ENCODE results near the gene KCP.

Gene KCP

DNA sequence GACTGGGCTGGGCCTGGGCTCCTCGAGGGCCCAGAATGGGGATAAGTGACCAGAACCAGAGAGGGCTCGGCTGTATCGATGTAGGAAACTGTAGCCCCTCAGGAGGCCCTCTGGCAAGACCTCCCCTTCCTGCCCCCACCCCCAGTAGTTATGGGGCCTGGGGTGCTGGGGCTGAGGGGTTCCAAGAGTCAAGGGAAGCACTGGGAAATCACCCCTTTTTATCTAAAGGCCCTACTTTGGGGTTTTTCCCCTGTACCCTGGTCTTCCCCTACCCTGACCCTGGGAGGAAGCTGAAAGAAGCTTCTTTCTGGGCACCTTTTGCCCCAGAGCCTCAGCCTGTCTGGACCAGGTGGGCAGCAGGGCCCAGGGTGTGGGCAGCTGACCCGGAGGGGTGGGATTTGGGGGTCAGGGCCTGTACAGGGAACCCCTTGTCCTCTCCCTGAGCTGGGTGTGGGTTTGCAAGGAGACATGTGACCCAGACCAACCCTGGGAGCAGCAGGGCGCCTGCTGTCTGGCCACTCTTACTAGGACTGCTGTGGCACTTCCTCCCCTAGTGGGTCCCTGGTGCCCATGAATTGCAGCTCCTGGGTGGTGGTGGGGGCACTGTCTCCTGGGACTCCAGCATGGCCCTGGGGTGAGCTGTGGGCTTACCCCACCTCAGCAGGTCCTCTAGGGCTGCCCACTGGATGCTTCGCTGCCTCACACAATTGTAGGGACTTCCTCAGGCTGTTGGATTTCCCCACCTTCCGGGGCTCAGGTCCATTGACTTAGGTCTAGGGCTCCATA lies 28.8 kb upstream of the KCP start:
- no peak for DNase-seq (ENCODE audit: low read depth in 2 of 3, low spot score in 2 of 3)

DNA sequence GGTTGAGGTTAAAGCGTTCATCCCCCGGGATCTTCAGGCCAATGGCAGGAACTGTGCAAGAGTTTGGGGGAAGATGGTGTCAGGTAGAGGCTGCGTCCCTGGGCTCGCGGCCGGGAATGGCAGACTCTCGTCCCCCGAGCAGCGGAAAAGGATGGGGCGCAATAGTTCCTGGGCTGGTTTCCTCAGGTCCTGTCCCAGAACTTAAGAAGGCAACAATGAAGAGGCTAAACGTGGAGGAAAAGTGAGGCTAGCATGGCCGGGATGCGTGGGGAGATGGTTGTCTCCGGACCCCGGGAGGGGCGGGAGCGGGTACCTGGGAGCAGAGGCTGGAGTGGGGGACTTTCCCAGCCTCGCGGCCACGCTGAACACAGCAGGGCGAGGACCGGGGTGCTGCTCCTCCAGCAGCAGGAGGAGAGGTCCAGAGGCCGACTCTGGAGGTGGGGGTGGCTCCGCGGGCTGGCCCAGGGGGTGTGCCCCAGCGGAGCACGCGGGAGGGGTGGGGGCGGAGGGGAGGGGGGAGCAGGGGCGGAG lies 28.1 kb upstream of the KCP start:
- no peak for DNase-seq (ENCODE audit: low read depth in 2 of 3, low spot score in 2 of 3)

DNA sequence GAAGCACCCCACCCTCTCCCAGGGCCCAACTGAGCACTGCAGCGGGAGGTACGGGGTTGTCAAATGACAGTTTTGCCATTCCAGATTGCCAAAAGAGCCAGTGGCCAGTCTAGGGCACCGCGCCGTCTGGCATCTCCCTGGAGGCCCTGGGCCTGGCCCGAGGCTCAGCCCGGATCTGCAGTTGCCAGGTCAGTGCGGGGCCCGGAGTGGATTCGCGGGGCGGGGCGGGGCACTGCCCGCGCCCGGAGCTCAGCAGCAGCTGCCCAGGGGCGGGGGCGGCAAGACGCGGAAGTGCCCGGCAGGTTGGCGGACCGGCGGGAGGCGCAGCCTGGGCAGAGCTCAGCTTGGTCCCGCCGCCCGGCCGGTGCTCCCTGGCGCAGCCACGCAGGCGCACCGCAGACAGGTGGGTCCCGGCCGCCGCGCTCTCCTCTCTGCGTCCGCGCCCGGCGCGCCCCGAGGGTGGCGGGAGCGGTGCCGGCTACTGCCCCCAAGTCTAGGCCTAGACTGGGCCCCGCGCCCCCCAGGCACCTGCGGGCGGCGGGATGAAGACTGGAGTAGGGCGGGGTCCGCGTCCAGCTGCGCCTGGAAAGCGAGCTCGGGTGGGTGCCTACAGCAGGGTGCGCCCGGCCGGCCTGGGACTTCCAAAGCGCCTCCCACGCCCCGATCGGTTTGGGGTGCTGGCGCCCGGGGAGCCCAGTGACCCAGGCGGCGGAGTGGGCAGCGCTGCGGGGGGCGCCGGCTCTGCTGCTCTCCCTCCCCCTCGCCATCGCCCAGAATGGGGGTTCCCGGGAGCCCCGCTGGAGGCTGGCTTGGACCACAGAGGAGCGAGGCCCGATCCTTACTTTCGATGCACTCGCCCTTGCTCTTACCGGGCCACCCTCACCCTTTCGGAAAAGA lies 27.4 kb upstream of the KCP start, which contains the start of gene IRF5:
IRF5 (plus strand) TSS at position 281 of the 897 bp plus-strand sequence. CDS start 4,155 bp downstream, outside the sequence.
- no peak for DNase-seq (ENCODE audit: low read depth in 2 of 3, low spot score in 2 of 3)

DNA sequence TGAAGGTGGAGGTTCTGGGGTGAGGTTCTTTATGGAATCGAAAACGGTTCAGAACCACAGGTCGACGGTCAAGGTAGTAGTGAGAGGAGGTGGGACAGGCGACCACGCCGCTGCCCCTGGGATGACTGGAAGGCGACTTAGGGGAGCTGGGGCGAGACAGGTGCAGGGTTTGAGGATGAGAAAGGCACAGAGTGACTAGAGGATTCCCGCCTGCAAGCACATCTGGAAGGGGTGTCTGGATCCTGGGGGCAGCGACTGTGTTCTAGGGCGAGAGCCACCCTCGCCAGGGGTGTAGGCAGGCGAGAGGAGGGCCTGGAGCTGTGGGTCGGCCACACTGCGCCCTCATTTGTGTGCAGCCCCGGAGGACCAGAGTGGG lies 26.8 kb upstream of the KCP start:
- no peak for DNase-seq (ENCODE audit: low read depth in 2 of 3, low spot score in 2 of 3)

DNA sequence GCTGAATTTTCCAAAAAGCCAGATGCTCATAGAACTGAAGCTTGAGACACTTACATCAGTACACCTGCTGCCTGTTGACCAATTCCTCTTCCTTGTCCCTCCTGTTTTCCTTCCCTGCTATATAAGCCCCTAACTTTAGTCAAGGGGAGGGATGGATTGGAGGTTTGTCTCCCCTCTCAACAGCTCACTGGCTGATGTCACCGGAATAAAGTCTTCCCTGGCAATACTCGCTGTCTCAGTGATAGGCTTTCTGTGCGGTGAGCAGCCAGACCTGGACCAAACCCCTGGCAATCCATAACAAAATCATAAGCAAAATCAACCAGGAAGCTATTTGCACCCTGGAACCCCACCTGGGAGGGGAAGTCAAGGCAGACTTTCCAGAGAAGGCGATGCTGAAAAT lies 26.3 kb upstream of the KCP start:
- no peak for DNase-seq (ENCODE audit: low read depth in 2 of 3, low spot score in 2 of 3)

DNA sequence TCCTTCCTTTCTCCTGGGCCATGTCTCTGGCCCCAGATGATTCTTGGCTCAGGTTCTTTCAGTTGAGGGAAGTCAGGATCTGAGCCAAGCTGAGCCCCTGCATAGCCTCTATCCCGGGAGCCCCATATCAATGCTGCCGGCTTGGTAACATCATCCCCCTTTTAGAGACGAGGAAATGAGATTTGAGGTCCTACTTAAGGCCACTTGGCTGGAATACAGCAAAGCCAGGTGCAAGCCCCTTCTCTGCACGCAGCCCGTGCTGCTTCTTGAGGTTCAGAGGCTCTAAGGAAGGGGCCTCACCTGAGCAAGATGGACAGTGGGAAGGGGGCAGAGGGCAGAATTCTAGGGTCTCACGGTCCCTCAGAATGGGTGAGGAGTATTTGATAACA lies 24.8 kb upstream of the KCP start:
- no peak for DNase-seq (ENCODE audit: low read depth in 2 of 3, low spot score in 2 of 3)

DNA sequence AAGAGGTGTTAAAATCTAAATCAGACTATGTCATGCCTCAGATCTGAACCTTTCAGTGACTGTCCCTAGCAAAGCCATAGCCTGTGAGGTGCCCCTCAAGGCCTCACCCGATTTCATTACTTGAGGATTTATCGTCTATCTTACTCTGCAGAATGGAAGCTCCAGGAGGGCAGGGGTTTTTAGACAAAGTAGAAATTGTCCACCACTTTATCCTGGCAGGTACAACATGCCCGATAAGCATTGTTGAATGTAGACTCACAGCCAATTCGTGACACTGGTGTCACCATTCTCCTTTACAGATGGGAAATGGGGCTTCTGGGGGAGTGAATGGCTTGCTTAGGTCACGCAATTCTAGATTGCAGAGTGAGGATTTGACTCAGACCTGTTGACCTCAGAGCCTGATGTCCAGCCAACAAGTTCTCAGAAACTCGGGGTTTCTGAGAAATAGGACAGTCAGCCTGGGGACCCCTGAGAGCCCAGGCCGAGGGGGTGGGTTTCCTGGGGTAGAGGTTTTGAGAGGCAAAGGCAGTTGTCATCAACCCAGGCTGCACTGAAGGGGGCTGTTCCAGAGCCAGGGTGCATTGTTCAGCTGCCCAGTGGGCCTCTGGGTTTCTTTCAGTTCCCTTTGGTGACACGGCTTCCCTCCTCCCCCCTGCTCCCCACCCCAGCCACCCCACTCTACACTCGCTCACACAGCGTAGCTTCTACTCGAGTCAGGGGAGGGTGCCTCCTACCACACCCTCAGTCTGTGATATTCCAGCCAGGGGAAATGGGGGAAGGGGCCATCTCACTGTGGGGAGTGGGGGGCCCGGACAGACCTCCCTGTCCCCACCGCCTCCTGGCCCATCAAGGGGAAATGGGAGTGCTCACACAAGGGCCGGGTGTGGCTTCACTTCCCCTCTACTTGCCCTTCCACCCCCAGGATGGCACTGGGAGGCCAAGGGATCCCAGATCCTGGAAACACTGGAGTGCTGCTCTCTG lies 24.1 kb upstream of the KCP start:
- DNase-seq (ENCODE audit: low read depth in 2 of 3, low spot score in 2 of 3): no peak

DNA sequence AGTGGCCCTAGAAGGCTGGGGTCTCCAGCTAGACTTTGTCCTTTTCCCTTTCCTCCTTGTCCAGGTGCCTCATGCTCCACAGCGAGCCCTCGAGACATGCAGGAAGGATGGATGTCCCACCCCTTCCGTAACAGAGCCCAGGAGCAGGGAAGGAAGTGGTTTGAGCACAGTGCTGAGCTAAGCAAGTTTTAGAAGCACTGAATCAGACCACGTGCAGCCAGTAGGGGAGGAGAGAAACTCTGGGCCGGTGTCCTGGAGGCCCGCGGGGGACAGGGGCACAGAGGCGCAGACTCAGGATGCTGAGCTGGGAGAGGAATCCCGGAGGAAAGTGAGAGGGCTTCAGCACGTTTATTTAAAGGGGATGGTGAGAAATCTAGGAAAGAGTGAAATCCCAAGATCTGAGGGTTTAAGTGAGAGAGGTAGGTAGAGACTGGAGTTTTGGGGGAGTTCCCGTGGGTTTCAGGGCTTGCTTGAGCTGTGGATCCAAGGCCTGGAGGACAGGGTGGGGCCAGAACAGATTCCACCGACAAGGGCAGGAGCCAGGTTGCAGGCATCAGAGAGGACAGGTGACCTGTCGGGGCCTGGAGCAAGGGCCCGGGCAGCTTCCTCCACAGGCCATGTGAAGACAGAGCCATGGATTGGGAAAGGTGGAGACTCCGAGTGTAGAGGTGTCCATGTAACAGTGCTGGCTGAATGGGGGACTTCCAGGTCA lies 22.8 kb upstream of the KCP start:
- DNase-seq (ENCODE audit: low read depth in 2 of 3, low spot score in 2 of 3): no peak

DNA sequence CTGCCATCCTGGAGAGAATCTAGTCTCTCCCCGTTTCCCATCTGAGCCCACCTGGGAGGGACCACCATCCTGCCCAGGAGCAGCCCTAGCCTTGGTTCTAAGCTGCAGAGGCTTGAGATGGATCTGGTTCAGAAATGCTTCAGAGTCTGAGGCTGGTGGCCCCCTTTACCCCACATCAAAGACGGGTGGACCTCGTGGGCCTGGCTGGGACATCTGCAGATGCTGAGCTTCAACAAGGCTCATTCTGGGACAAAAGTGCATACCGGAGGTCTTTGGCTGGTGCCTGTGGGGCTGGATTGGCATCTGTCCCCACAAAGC lies 22.3 kb upstream of the KCP start:
- DNase-seq (ENCODE audit: low read depth in 2 of 3, low spot score in 2 of 3): no peak

DNA sequence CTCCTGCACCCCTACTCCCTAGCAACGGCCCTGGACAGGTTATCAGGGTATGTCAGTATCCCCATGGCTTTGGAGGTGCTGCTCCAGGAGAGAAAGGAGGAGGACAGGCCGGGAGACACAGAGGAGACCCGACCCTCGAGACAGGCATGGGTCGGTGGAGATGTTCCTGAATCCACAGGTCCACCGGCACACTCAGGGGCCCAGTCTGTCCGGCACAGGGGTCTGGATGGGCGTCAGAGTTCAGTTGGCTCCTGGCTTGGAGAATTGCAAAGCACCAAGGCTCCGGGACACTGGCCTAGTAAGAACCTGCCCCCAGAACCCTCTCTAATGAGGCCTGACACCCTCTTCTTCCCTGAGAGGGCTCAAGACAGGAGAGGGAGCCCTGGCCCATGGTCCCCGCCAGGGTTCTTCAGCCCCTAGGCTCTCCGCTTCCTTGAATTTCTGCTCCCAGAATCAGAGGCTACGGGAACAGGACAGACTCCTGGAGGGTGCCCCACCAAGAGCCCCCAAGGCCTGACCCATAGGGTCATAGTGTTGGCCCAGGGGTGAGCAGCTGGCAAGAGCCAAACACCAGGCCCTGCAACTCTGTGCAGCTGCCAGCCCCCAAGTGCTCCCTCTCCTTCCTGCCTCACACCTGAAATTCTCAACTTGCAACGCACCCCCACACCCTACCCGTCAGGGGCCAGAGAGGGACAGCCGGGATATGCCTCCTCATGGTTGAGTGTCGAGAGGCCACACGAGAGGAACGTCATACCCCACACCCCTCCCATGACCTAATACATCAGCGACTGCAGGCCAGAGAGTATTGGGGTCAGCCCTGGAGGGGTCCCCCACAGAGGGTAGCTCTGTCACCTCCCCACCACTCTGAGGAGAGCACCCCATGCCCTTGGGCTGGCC lies 21.7 kb upstream of the KCP start:
- DNase-seq (ENCODE audit: low read depth in 2 of 3, low spot score in 2 of 3): no peak

DNA sequence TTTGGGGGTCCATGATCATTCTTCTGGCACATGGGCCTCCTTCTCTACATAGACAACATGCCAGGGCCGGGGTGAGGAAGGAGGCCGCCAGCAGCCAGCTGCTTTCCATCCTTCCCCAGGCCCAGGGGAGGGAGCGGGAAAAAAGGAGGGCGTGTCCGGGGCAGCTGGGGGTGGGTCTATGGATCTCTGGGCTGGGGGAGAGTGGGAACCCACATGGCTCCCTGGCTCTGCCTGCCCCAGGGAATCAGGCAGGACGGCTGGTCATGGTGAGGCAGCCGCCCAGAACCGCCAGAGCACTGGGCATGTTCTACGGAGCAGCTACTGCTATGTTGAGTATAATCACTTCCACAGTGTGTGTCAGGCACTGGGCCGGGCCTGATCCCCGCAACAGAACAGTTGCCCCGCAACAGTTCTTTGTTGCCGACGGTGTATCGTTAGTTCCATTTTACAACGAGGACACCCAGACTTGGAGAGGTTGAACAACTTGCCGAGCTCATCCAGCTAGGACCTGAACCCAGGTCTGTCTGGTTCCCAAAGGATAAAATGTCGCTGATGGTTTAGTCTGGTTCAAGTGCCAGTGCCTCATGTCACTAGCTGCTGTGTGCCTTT lies 20.8 kb upstream of the KCP start:
- no peak for DNase-seq (ENCODE audit: low read depth in 2 of 3, low spot score in 2 of 3)

DNA sequence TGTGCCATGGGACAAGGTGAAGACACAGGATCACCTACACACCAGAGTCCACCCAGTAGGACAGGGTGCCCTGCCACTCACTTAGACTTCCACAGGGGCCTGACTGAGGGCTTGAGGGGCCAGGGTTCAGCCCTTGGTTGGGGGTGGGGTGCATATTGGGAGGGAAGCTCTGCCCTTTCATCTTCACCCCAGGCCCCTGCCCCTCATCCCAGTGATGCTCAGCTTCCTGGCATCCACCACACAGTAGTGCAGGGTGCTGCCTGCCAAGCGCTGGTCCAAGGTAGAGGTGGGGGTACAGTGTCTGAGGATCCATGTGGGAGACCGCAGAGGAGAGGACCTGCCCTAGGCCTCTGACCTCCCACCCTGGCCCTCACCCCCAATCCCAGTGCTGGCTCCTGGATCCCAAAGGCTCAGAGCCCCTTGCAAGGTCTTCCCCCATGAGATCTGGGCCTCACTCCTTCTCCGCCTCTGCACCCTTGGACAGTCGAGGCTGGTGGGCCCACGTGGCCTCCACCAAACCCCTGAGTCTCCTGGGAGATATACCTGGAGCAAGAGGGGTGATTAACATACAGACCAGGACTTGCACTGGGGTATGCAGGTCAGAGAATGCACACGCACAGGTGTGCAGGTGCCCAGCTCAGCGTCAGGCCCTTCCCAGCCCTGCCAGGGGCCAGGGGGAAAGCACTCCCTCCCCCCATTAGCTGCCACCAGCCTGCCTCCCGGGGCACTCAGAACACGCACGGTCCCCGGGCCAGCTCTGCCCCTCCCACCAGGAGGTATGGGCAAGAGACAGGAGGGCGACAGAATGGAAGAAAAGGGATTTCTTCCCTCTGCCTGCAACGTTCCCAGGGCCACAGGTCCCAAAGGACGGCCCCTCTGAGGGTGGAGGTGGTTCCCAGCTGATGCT lies 18.6 kb upstream of the KCP start:
- no peak for DNase-seq (ENCODE audit: low read depth in 2 of 3, low spot score in 2 of 3)

DNA sequence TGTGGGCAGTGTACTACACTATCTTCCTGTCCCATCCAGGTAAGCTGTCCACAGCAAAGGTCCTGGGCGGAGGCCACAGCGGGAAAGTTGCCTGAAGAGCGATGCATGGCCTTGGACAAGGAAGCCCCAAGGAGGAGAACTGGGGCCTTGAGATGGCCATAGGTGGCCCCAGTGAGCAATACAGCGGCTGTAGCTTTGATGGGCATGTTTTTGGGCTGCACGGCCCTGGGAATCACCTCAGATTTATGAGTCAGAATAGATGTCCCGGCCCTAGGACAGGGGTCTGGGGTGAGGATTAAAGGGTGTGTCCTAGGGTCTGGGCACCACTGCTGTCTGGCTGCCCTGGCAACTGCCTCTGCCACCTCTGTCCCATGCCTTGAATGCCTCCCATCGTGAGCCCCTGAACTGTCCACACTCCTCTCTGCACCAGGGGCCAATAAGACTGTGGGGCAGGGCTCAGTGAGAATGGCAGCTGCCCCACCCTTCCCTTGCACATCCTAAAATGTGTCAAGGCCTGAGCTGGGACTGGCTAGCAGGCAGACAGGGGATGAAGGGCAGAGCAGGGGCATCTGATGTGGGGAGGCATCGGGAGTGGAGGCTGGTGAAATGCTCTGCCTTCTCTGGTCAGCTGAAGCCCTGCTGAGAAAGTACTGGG lies 17.8 kb upstream of the KCP start:
- DNase-seq (ENCODE audit: low read depth in 2 of 3, low spot score in 2 of 3): no peak

DNA sequence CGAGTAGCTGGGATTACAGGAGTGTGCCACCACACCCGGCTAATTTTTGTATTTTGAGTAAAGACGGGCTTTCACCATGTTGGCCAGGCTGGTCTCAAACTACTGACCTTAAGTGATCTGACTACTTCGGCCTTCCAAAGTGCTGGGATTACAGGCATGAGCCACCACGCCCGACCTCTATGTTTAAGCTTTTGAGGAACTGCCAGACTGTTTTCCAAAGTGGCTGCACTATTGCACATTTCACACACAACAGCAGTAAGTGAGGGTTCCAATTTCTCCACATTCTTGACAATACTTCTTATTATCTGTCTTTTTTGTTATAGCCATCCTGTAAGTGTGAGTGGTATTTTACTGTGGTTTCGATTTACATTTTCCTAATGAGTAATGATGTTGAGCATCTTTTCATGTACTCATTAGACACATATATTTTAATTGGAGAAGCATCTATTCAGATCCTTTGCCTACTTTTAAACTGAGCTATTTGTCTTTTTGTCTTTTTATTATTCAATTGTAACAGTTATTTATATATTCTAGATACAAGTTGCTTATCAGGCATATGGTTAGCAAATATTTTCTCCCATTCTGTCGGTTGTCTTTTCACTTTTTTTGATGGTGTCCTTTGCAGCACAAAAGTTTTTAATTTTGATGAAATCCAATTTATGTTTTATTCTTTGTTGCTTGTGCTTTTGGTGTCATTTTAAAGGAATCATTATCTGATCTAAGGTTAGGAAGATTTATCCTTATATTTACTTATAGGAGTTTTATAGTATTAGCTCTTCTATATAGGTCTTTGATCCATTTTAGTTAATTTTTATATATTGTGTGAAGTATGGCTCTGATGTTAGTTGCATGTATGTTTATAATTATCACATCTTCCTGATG lies 14.4 kb upstream of the KCP start:
- DNase-seq (ENCODE audit: low read depth in 2 of 3, low spot score in 2 of 3): no peak

DNA sequence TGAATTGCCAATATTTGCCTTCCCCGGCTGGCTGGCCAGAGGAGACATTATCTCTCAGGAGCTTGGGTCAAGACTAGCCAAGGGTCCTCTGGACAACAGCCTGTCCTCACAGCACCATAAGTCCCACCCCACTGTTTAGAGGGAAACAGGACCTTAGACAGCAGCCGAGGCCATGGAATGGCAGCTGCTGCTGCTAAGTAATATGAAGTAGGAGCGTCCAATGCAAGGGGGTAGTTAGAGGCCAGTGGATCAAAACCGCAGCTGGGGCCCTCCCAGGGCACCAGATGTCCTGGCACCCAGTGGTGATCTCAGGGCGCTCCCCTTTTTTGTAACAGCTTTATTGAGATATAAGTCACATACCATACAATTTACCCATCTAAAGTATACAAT lies 12.9 kb upstream of the KCP start:
- DNase-seq (ENCODE audit: low read depth in 2 of 3, low spot score in 2 of 3): no peak

All from activated CD8-positive, alpha-beta memory T cell treated with anti-CD3 and anti-CD28 coated beads for 48 hours (primary cell).